NCI-H1092 treated with DMSO at 0.1 percent for 48 hours (cell line): ENCODE measurements around the gene FAM216A.
"Not testable (repeated sequence)": the region's sequence is repeated elsewhere in the genome, so short reads cannot be mapped to it uniquely, and the experiment has no call there.

Experiments used
- DNase-seq: peaks from one replicate; lab custom pipeline; 2025; lab: John Stamatoyannopoulos, UW

Gene FAM216A

GRCh38 chr12:110468214-110469048 is at the start of gene FAM216A, which contains the start of gene GPN3:
Gene FAM216A (plus strand): TSS chr12:110468845. CDS start chr12:110468876, 31 bp downstream.
Gene GPN3 (minus strand): TSS chr12:110468257. CDS start chr12:110468203, 54 bp downstream.
- peak; percentile 96 for DNase-seq

- DNase-seq, result not testable (repeated sequence)
These were observed 48.0 kb upstream of the FAM216A start for GRCh38 chr12:110420644-110421043.

GRCh38 chr12:110421159-110421661 is 47.4 kb upstream of the FAM216A start:
- DNase-seq, result no peak

- DNase-seq, result no peak
These were observed 46.9 kb upstream of the FAM216A start for GRCh38 chr12:110421701-110422100.

GRCh38 chr12:110424237-110424636 is 44.4 kb upstream of the FAM216A start:
- no peak for DNase-seq

- no peak for DNase-seq
These were observed 42.2 kb upstream of the FAM216A start for GRCh38 chr12:110426406-110426805.

- DNase-seq, result not testable (repeated sequence)
These were observed 39.0 kb upstream of the FAM216A start for GRCh38 chr12:110429676-110430075.

GRCh38 chr12:110431957-110432587 is 36.6 kb upstream of the FAM216A start:
- DNase-seq, result no peak

- DNase-seq, result no peak
These were observed 32.4 kb upstream of the FAM216A start for GRCh38 chr12:110436231-110436630.

GRCh38 chr12:110444455-110444854 is 24.2 kb upstream of the FAM216A start:
- no peak for DNase-seq

GRCh38 chr12:110449799-110450497 is 18.7 kb upstream of the FAM216A start, which contains the start of gene ARPC3:
Gene ARPC3 (minus strand): TSS chr12:110450337. CDS start chr12:110450260, 77 bp downstream.
- peak; percentile 85 for DNase-seq

GRCh38 chr12:110451263-110451662 is 17.4 kb upstream of the FAM216A start:
- no peak for DNase-seq

- DNase-seq, result no peak
These were observed 14.9 kb upstream of the FAM216A start for GRCh38 chr12:110453569-110454296.

- DNase-seq, result no peak
These were observed 9.9 kb upstream of the FAM216A start for GRCh38 chr12:110458756-110459155.

- not testable (repeated sequence) for DNase-seq
These were observed 7.5 kb upstream of the FAM216A start for GRCh38 chr12:110461189-110461588.

- no peak for DNase-seq
These were observed 3.6 kb upstream of the FAM216A start for GRCh38 chr12:110465024-110465423.

GRCh38 chr12:110465765-110466164 is 2.9 kb upstream of the FAM216A start:
- not testable (repeated sequence) for DNase-seq

- DNase-seq, result no peak
These were observed 1.9 kb upstream of the FAM216A start for GRCh38 chr12:110466791-110467190.

- DNase-seq, result no peak
These were observed 815 bp upstream of the FAM216A start for GRCh38 chr12:110467847-110468213.

GRCh38 chr12:110475426-110475825 is 6.8 kb downstream of the FAM216A start:
- no peak for DNase-seq

- DNase-seq, result no peak
These were observed 30.5 kb downstream of the FAM216A start for GRCh38 chr12:110498984-110499706.
